Stimulated activated CD4-positive, alpha-beta T cell treated with anti-CD3 and anti-CD28 coated beads, Interleukin-12 subunit alpha, Interleukin-12 subunit beta, amount 100 ng/mL, for 48 hours (primary cell): Measurements from ENCODE around the gene TPPP3.
"Not testable (repeated sequence)": the region's sequence is repeated elsewhere in the genome, so short reads cannot be mapped to it uniquely, and the experiment has no call there.

Source experiments
- DNase-seq, 3 donors: peaks; one replicate each; pipeline ENCODE4 v3.0.0-alpha.2; 2020; ENCODE audit warnings: low read depth in 2 of 3, low spot score in 1 of 3

The TPPP3 gene

GRCh38 chr16:67426022-67426421, 32.7 kb upstream of the TPPP3 start:
- no peak for DNase-seq

DNA sequence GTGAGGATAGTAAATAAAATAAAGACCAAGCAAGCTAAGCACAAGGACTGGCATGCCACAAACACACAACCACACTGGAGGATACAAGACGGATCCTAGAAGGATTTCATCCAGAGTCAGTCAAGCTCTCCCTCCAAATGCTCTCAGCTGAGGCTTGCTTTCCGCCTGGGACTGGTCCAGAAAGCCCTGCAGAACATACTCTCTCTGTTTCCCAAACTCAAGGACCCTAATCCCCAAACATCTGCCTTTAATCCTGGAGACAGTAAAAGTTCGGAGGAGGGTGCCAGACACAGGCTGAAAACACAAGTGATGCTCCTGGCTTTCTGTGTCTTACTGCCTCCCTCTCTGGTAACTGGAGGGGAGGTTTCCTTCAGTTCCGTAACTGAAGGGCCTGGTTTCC, 32.3 kb upstream of the TPPP3 start:
- DNase-seq: no peak

DNA sequence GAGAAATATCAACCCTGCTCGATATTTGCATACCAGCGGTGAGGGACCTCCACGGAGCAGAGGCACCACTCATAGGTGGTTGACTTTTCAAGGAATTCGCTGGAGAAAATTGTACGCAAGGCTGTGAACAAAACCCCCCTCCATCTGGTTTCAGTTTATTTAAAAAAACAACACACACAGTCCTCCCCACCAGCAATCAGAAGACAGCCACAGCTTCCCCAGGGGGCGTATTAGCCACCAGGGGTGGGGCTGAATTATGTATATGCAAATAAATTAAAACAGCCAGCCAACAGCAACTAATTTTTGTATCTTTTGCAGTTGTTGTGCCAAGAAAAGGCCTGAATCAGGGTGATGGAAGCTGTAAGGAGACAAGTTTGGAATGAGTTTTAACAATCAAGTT, 31.8 kb upstream of the TPPP3 start:
- no peak for DNase-seq

DNA sequence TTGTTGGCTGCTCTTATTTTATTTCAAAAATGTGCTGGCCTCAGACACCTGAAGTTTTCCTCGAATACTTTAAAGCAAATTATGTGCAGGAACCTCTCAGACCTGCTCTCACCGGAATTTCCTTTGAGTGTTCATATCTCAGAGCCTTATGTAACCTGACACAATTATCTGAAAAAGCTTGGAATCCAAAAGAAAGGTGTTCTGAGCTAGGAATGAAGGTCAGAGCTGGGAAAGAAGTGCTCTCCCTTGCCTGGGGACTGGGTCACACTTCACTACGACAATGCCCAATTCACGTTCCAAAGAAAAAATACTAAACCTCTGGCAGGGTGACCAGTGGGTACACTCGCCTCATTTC, 30.9 kb upstream of the TPPP3 start:
- DNase-seq: no peak

DNA sequence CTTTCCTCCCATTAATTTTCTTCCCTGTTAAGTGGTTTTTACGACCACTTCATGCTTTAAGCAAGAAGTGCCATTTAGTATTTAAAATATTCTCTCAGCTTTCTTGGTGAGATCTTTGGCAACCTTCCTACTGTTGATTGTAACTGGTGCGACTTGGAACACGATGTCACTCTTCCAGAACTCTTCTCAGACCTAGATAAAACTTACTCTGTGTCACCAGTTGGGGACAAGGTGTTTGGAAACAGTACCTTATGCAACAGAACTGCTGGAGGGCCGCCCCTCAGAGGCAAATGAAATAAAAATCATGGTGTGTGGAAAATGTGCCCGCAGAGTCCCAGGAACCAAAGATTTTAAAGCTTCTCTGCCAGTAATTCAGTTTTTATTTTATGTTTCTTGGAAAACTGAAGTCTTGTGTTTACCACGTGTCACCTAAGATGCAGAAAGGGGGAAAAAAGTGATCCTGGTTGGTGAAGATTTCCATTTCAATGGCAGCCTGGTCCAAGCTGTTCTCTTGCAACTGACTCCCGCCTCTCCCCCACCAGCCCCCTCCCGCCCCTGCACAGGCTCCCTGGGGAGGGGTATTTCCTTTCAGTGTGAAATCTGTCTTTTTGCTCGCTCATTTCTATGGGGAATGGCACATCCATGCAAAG, 30.4 kb upstream of the TPPP3 start:
- no peak for DNase-seq

GRCh38 chr16:67423015-67423414, 29.7 kb upstream of the TPPP3 start:
- DNase-seq: no peak

DNA sequence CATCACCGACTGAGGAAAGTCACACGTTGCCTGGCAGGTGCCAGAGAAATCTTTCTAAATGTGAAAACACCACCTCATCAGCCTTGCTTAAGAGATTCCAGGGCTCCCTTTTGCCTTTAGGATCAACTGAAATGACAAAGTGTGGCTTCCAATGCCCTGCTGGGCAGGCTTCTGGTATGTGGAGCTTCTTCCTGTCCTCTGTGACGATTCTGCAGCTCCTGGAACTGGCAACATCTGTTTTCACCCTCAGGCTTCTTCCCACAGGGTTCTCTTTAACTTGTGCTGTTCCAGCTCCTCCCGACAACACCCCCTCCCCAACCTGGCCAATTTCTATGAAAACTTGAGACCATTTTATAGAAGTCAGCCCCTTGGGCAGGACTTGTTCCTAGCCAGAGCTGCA, 27.7 kb upstream of the TPPP3 start:
- DNase-seq: no peak

DNA sequence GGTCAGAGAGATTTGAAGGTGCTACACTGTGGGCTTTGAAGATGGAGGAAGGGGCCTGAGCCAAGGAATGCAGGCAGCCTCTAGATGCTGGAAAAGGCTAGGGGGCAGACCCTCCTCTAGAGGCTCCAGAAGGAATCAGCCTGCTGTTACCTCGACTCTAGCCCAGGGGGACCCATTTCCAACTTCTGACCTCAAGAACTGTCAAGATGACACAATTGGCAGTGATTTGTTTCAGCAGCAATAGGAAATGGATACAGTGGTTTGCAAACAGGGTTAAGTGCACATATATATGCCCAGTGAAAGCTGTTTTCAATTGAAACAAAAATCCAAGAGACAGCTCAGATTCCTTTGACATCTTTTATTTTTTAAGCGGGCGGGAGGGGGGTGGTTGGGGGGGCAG, 26.6 kb upstream of the TPPP3 start:
- DNase-seq: no peak

GRCh38 chr16:67419502-67419901, 26.2 kb upstream of the TPPP3 start:
- no peak for DNase-seq

DNA sequence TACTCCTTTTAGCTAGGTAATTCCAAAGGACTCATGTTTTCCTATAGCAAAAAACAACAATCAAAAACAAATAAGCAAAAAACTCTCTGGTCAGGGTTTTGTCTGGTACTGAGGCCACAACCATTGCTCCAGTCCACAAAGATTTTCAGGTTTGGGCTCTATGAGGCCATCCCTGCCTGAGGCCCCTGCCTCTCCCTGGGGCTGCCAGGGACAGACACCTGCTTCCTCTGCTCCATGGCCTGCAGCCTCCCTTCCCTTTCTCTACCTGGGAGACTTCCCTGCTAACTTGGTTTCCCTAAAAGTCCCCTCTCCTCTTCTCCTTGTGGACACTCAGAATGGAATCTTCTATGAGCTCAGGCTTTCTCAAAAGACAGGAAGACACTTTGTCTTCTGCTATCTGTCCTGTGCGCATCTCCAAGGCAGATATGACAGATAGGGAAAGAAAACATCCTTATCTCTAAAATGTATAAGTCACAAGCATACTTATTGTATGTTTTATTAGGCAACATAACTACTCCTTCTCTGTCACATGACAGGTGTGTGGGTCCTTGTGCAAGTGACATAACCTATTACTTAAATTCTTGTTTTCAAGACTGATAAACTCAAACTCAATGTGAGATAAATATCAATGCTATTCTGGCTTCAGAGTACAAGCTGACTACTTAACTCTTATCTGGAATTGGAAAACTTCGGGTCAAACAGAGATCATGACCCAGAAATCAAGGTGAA, 24.2 kb upstream of the TPPP3 start:
- no peak for DNase-seq

- peak in 2 of 3 donors; percentile 22 to 50 for DNase-seq
Observed at GRCh38 chr16:67415872-67416793, 22.8 kb upstream of the TPPP3 start, which contains the start of gene ZDHHC1. TSS of gene ZDHHC1 (minus strand) at chr16:67416477. CDS start at chr16:67407775, 8,702 bp downstream.

GRCh38 chr16:67415421-67415820, 22.1 kb upstream of the TPPP3 start:
- DNase-seq: not testable (repeated sequence)

GRCh38 chr16:67413978-67414911, 20.9 kb upstream of the TPPP3 start:
- DNase-seq: no peak

GRCh38 chr16:67412294-67412693, 19.0 kb upstream of the TPPP3 start:
- no peak for DNase-seq

DNA sequence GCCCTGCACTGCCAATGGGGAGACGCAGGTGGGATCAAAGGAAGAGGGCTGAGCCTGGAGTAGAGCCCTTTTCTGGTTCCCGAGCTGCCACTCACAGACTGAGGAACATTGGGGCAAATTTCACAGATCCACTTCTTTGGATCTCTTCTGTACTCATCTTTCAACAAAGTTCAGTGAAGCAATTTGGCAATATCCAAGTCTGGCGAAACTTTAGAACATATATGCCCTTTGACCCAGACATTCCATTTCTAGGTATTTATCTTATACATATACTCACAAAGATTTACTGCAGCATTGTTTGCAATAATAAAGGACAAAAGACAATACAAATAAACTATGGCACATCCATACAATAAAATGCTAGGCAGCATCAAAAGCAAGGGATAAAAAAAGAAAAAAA, 18.0 kb upstream of the TPPP3 start:
- DNase-seq: no peak

DNA sequence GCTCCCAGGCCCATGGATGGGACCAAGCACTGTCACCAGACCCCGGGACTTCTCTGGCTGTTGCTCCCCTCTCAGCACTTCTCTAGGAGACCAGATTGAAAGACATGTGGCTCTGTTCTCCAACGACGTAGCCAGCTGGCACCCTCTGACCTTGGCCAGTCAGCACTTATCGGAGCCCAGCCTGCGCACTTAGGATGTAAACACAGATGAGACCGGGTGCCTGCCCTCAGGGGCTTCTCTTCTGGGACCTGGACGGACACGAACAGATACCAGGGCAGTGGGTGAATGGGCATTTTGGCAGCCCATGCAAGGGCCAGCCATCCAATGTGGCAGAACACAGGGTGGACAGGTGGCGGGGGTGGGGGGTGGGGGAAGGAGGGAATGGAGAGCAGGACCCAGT, 16.3 kb upstream of the TPPP3 start:
- no peak for DNase-seq

- DNase-seq: no peak
Observed at GRCh38 chr16:67407788-67408452, 14.6 kb upstream of the TPPP3 start.

DNA sequence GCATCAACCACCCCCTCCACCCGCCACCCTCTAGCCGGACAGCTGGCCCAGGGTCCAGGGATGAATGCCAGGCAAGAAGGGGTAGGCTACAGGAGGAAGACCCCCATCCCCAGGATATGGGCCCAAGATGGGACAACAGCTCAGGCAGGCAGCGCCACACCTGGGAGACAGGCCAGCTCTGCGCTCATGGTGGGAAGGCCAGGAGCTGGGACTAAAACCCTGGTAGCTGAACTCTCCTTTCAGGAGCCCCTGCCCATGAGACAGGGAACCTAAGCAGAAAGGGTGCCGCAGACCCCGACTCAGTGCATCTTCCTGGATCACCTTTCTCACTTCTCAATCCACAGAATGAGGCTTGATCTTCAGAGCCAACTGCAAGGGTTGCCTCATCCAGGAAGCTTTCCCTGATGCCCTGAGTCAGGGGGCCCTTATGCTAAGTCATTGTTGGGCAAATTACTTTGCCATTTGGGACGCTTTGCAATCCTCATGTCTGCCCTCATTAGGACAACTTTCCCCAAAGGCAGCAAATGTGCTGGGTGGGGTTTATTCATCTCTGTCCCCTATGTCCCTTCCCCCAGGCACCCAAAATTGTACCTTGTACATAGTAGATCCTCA, 14.0 kb upstream of the TPPP3 start:
- no peak for DNase-seq

- DNase-seq: no peak
Observed at GRCh38 chr16:67406111-67406971, 13.0 kb upstream of the TPPP3 start.
